Measurements from ENCODE around the gene RBL2.

GRCh38 chr16:53494636-53495035 lies 60.4 kb downstream of the RBL2 start:
- TF ChIP-seq POLR2A (IDR thresholded peaks at IDR 0.05) (no peak), CTCF (IDR thresholded peaks at IDR 0.05) (no peak), POLR2AphosphoS5 (IDR thresholded peaks at IDR 0.05) (no peak), EP300 (IDR thresholded peaks at IDR 0.05) (no peak)

All from sigmoid colon (tissue), 4 donors.